Stomach (tissue), 9 donors: ENCODE measurements around the gene SEC24D. TPM values are rescaled to one million over a fixed set of nuclear protein-coding genes. Genes with fewer than 3 reads are reported as not detected.

ENCODE experiments used
- DNase-seq, 2 donors: peaks; one replicate each; pipeline versions ENCODE4 v3.0.0 to v3.0.0-alpha.2; 2013 to 2019
- H3K27ac ChIP-seq, 5 donors: fragments of 200-600 bp in 4 of 5; sonication (generic) in 4 of 5; one replicate each; pipeline ENCODE4 v1.5.1; 2013 to 2019; ENCODE audit warnings: mild to moderate bottlenecking in 1 of 5, moderate library complexity in 1 of 5
- H3K27me3 ChIP-seq, 3 donors: fragments of 200-600 bp; sonication (generic); one replicate each; pipeline ENCODE4 v1.5.1; 2017 to 2019; ENCODE audit warnings: mixed run types in 1 of 3
- H3K36me3 ChIP-seq, 4 donors: fragments of 200-600 bp; sonication (generic); 1 replicate in 3 of 4; 2 replicates in 1 of 4; pipeline ENCODE4 v1.5.1; 2016 to 2019
- H3K4me1 ChIP-seq, 4 donors: fragments of 200-600 bp; sonication (generic); one replicate each; pipeline ENCODE4 v1.5.1; 2016 to 2019
- H3K4me3 ChIP-seq, 4 donors: fragments of 200-600 bp; sonication (generic) in 3 of 4; one replicate each; pipeline ENCODE4 v1.5.1; 2016 to 2019; ENCODE audit warnings: mild to moderate bottlenecking in 1 of 4
- H3K9me3 ChIP-seq, 4 donors: fragments of 200-600 bp; sonication (generic); one replicate each; pipeline ENCODE4 v1.5.1; 2016 to 2019
- EP300 ChIP-seq: sonication (generic); formaldehyde crosslinking; IDR thresholded peaks from one replicate; pipeline ENCODE4 v1.6.1; 2017; ENCODE audit warnings: antibody characterized with exemption
- POLR2A ChIP-seq, 4 donors: fragments of 450-650 bp; IDR thresholded peaks; one replicate each; pipeline ENCODE4 v1.6.1; 2016; ENCODE audit warnings: antibody characterized with exemption in 4 of 4, control low read depth in 2 of 4, mild to moderate bottlenecking in 1 of 4, moderate library complexity in 1 of 4
- POLR2AphosphoS5 ChIP-seq, 3 donors: sonication (generic); formaldehyde crosslinking; IDR thresholded peaks; one replicate each; pipeline ENCODE4 v1.6.1; 2016; ENCODE audit warnings: antibody characterized with exemption in 3 of 3
- WGBS, 5 donors: extraction: QIAGEN DNeasy Blood & Tissue Kit in 3 of 5; methylation state at CpG; one replicate each; pipeline versions ENCODE4 v1.1.5 to v1.1.7; 2013 to 2018; 5-methylcytosine and 5-hydroxymethylcytosine counted together
- intact Hi-C: fragments of 100-400 bp; cut with DNase I; formaldehyde crosslinking; loops from one replicate; pipeline ENCODE4 v1.15.1; 2023; ENCODE audit warnings: low total_unique reads
- polyA plus RNA-seq, 3 donors: library from polyadenylated mRNA; stranded (reverse); fragments of 200-250 nt; gene quantifications; one replicate each; pipeline ENCODE4 v1.2.3, GENCODE V29; 2013
- total RNA-seq, 5 donors: library from RNA; depleted of rRNA; stranded (reverse); fragments of >200 nt; gene quantifications; one replicate each; pipeline versions ENCODE4 v1.1.0 to v1.2.3, GENCODE V29; 2014 to 2016
- TF ChIP-seq, protein P1 (sequence below), 7 experiments: fragments of 450-650 bp in 4 of 7; fragments of 200-600 bp in 3 of 7; sonication (generic) in 3 of 7; IDR thresholded peaks; one replicate each; pipeline ENCODE4 v1.5.1; 2016 to 2019; ENCODE audit warnings: antibody characterized with exemption in 7 of 7, control low read depth in 2 of 7, mild to moderate bottlenecking in 1 of 7
- donor health status: healthy with polysubstance abuse.
- donor health status: Bipolar disorder and iron deficiency.
- donor health status: healthy.

SEC24D gene
- total and polyA plus RNA-seq, 8 donors, result 6.7 to 132 (median 29.0) TPM

DNA sequence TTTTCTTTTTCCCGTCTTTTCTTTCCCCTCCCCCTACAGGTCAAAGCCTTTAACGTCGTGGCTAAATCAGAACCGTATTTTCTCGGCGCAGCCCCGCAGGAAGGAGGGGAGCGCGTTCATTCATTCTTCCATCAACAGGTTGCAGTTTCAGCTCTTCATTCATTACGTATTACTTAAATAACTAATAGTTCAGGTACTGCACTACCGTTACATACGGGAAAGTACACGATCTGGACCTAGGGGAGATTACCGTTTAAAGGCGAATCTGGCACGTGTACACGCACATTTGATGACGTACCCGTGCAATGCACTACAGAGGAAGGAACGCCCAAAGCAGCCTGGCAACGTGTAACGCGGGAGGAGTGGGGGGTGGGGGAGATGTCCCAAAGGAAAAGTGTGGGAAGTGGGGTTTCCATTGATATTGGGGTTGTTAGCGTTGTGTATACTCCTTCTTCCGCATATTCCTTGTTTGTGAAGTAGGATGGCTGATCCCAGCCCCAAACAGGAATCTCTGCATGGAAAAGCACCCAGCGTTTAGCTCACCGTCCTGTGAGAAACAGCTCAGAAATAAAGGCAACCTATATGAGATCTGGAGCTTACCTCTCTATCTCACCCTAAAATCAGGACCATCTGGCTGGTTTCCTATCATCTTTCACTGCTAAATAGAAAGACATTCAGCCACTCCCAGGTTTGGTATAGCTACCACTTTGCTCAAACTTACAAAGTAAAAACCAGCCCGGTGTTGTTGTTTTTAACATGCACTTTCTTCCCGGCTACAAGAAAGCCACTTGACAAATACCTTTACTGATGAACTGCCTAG, 585 bp upstream of the SEC24D start:
- WGBS, 5 donors, result 2 to 4% (median 2%) methylated on average over 28 to 29 of the region's 29 CpGs
- no peaks in the 10 kb centered on the region for H3K9me3 ChIP-seq
- intact Hi-C loops, result no loop called here
- H3K4me1 ChIP-seq, result peaks cover 15 to 42% (median 30%) of the 10 kb centered on the region in 4 donors
- peak; percentile 42 to 89 for DNase-seq
- H3K27ac ChIP-seq, result peak overlapping the region; percentile 98 to 99 (median 99)
- H3K4me3 ChIP-seq, result peak overlapping the region; percentile 81 to 98 (median 94)
- H3K27me3 ChIP-seq, result no peaks in the 10 kb centered on the region
- no peak for TF ChIP-seq POLR2A (IDR thresholded peaks at IDR 0.05)
- TF ChIP-seq EP300, result no peak
- TF ChIP-seq, protein P1, sequence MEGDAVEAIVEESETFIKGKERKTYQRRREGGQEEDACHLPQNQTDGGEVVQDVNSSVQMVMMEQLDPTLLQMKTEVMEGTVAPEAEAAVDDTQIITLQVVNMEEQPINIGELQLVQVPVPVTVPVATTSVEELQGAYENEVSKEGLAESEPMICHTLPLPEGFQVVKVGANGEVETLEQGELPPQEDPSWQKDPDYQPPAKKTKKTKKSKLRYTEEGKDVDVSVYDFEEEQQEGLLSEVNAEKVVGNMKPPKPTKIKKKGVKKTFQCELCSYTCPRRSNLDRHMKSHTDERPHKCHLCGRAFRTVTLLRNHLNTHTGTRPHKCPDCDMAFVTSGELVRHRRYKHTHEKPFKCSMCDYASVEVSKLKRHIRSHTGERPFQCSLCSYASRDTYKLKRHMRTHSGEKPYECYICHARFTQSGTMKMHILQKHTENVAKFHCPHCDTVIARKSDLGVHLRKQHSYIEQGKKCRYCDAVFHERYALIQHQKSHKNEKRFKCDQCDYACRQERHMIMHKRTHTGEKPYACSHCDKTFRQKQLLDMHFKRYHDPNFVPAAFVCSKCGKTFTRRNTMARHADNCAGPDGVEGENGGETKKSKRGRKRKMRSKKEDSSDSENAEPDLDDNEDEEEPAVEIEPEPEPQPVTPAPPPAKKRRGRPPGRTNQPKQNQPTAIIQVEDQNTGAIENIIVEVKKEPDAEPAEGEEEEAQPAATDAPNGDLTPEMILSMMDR (IDR thresholded peaks at IDR 0.05), result no peak
- no peak for TF ChIP-seq POLR2AphosphoS5 (IDR thresholded peaks at IDR 0.05)
- H3K36me3 ChIP-seq, result peaks cover 15 to 21% (median 20%) of the 10 kb centered on the region in 4 donors

- Histone ChIP-seq H3K27me3 (no peaks in the 10 kb centered on the region), H3K4me1 (peaks cover 15 to 56% (median 42%) of the 10 kb centered on the region in 4 donors), H3K4me3 (peak overlapping the region; percentile 81 to 98 (median 94)), H3K27ac (peak overlapping the region; percentile 98 to 99 (median 99)), H3K9me3 (no peaks in the 10 kb centered on the region), H3K36me3 (peaks cover 18 to 34% (median 32%) of the 10 kb centered on the region in 4 donors)
- intact Hi-C loops, result no loop called here
- TF ChIP-seq POLR2A (IDR thresholded peaks at IDR 0.05), result no peak
- peak; percentile 26 to 83 (median 80) for TF ChIP-seq POLR2AphosphoS5 (IDR thresholded peaks at IDR 0.05)
- DNase-seq, result peak; percentile 68 to 93
- 0 to 1% (median 1%) methylated on average over 13 of the region's 13 CpGs for WGBS, 5 donors
Observed at GRCh38 chr4:118834960-118835569, 861 bp downstream of the SEC24D start.

- Histone ChIP-seq H3K27me3 (no peaks in the 10 kb centered on the region), H3K4me1 (peaks cover 15 to 64% (median 46%) of the 10 kb centered on the region in 4 donors), H3K4me3 (peak overlapping the region in 1 of 4 donors; percentile 81), H3K9me3 (no peaks in the 10 kb centered on the region), H3K36me3 (peaks cover 18 to 44% (median 42%) of the 10 kb centered on the region in 4 donors), H3K27ac (peak overlapping the region in 2 of 5 donors; percentile 99)
- WGBS, 5 donors, result 43 to 58% (median 51%) methylated on average over 4 of the region's 4 CpGs
- intact Hi-C loops, result no loop called here
- no peak for DNase-seq
- TF ChIP-seq POLR2AphosphoS5 (IDR thresholded peaks at IDR 0.05) (no peak), EP300 (no peak), POLR2A (IDR thresholded peaks at IDR 0.05) (no peak)
- TF ChIP-seq, protein P1 (IDR thresholded peaks at IDR 0.05), result no peak
Observed at GRCh38 chr4:118834070-118834469, 1.9 kb downstream of the SEC24D start.

DNA sequence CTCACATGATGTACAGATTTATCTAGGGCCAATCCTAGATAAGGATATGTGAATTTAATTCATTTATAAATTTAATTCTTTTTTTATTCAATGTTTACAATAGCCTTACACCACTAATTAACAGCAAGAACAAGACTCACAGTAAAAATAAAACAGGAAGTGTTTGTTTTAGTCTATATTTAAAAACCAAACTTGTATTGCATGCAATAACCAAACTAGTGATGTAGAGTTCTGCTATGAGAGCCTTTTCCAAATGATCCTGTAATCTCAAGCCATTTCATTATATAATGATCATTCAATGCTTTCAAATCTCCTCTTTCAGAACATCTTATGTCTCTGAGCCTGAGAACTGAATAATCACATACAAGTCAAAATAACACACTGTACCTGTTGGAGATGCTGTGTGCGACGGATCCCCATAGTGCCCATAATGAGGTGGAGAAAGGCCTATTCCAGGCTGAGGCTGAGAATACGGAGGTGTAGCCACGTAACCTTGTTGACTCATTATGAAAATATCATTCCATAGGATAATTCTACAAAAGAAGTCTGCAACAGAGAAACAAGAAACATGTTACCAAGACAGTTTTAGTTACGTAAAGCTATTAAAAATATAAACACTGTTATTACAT, 2.6 kb downstream of the SEC24D start:
- intact Hi-C loops, result no loop called here
- H3K9me3 ChIP-seq, result no peaks in the 10 kb centered on the region
- no peak for DNase-seq
- no peaks in the 10 kb centered on the region for H3K27me3 ChIP-seq
- H3K4me1 ChIP-seq, result peaks cover 17 to 72% (median 51%) of the 10 kb centered on the region in 4 donors
- 82 to 94% (median 91%) methylated on average over 5 of the region's 5 CpGs for WGBS, 5 donors
- H3K27ac ChIP-seq, result no peak overlapping the region
- H3K4me3 ChIP-seq, result no peak overlapping the region
- TF ChIP-seq, protein P1 (IDR thresholded peaks at IDR 0.05), result no peak
- no peak for TF ChIP-seq POLR2A (IDR thresholded peaks at IDR 0.05)
- TF ChIP-seq EP300, result no peak
- TF ChIP-seq POLR2AphosphoS5 (IDR thresholded peaks at IDR 0.05), result no peak
- H3K36me3 ChIP-seq, result peaks cover 18 to 49% (median 48%) of the 10 kb centered on the region in 4 donors
